Liver (tissue), 9 donors: Measurements from ENCODE around the gene TTI1. TPM values are rescaled to one million over a fixed set of nuclear protein-coding genes. Genes with fewer than 3 reads are reported as not detected.

Experiments used
- DNase-seq: peaks from one replicate; pipeline ENCODE4 v3.0.0-alpha.2; 2017; ENCODE audit warnings: low spot score
- H3K27ac ChIP-seq, 2 donors: one replicate each; pipeline ENCODE4 v1.7.0; 2013; ENCODE audit warnings: inconsistent platforms in 2 of 2, low read length in 2 of 2, control low read depth in 1 of 2, low read depth in 1 of 2, mild to moderate bottlenecking in 1 of 2
- H3K27me3 ChIP-seq, 4 donors: one replicate each; pipeline versions ENCODE4 v1.6.1 to v1.7.0; 2013; ENCODE audit warnings: low read length in 3 of 4, inconsistent platforms in 1 of 4, mild to moderate bottlenecking in 1 of 4, moderate library complexity in 1 of 4; ENCODE audit not compliant: control insufficient read depth in 4 of 4, insufficient read depth in 4 of 4
- H3K36me3 ChIP-seq, 4 donors: one replicate each; pipeline versions ENCODE4 v1.6.1 to v1.7.0; 2013; ENCODE audit warnings: low read length in 3 of 4, mild to moderate bottlenecking in 3 of 4, low read depth in 1 of 4, moderate library complexity in 1 of 4; ENCODE audit not compliant: control insufficient read depth in 4 of 4, insufficient read depth in 3 of 4
- H3K4me1 ChIP-seq, 4 donors: one replicate each; pipeline versions ENCODE4 v1.6.1 to v1.7.0; 2013; ENCODE audit warnings: low read length in 3 of 4, mild to moderate bottlenecking in 3 of 4, moderate library complexity in 1 of 4; ENCODE audit not compliant: control insufficient read depth in 4 of 4, insufficient read depth in 4 of 4
- H3K4me3 ChIP-seq, 3 donors: one replicate each; pipeline versions ENCODE4 v1.6.1 to v1.7.0; 2013; ENCODE audit warnings: low read length in 3 of 3, control low read depth in 1 of 3, low read depth in 1 of 3, mild to moderate bottlenecking in 1 of 3
- H3K9ac ChIP-seq, 2 donors: one replicate each; pipeline ENCODE4 v1.7.0; 2013; ENCODE audit warnings: low read length in 2 of 2, mild to moderate bottlenecking in 2 of 2, moderate library complexity in 2 of 2, control low read depth in 1 of 2, low read depth in 1 of 2
- H3K9me3 ChIP-seq, 4 donors: one replicate each; pipeline versions ENCODE4 v1.6.1 to v1.7.0; 2013; ENCODE audit warnings: low read length in 3 of 4; ENCODE audit not compliant: control insufficient read depth in 4 of 4
- EGR1 ChIP-seq, 2 donors: IDR thresholded peaks; 2 replicates each; pipeline ENCODE4 v1.6.1; 2016 to 2018; ENCODE audit warnings: antibody characterized with exemption in 2 of 2, low read depth in 2 of 2
- FOXA1 ChIP-seq: IDR thresholded peaks from 2 replicates; pipeline ENCODE4 v1.6.1; 2016; ENCODE audit warnings: antibody characterized with exemption
- FOXA2 ChIP-seq: IDR thresholded peaks from 2 replicates; pipeline ENCODE4 v1.6.1; 2016; ENCODE audit warnings: antibody characterized with exemption
- GABPA ChIP-seq, 2 donors: IDR thresholded peaks in 1 of 2; conservative IDR thresholded peaks in 1 of 2; 2 replicates each; pipeline ENCODE4 v1.6.1; 2016; ENCODE audit warnings: antibody characterized with exemption in 2 of 2, mild to moderate bottlenecking in 1 of 2, moderate library complexity in 1 of 2
- HNF4A ChIP-seq, 2 donors: conservative IDR thresholded peaks; 2 replicates each; pipeline ENCODE4 v1.6.1; 2016; ENCODE audit warnings: antibody characterized with exemption in 2 of 2, mild to moderate bottlenecking in 2 of 2
- HNF4G ChIP-seq: IDR thresholded peaks from 2 replicates; pipeline ENCODE4 v1.6.1; 2016; ENCODE audit warnings: antibody characterized with exemption
- JUND ChIP-seq, 2 donors: IDR thresholded peaks; 2 replicates each; pipeline ENCODE4 v1.6.1; 2016; ENCODE audit warnings: antibody characterized with exemption in 2 of 2
- NR2F2 ChIP-seq: IDR thresholded peaks from 2 replicates; pipeline ENCODE4 v1.6.1; 2016; ENCODE audit warnings: antibody characterized with exemption
- RAD21 ChIP-seq, 2 donors: IDR thresholded peaks; 2 replicates each; pipeline ENCODE4 v1.6.1; 2016; ENCODE audit warnings: antibody characterized with exemption in 2 of 2, mild to moderate bottlenecking in 2 of 2
- RXRA ChIP-seq, 2 donors: IDR thresholded peaks; 2 replicates each; pipeline ENCODE4 v1.6.1; 2017 to 2018; ENCODE audit warnings: antibody characterized with exemption in 2 of 2, mild to moderate bottlenecking in 1 of 2
- SP1 ChIP-seq: IDR thresholded peaks from 2 replicates; pipeline ENCODE4 v1.6.1; 2018; ENCODE audit warnings: antibody characterized with exemption, mild to moderate bottlenecking
- TAF1 ChIP-seq: conservative IDR thresholded peaks from 2 replicates; pipeline ENCODE4 v1.6.1; 2016; ENCODE audit warnings: antibody characterized with exemption, mild to moderate bottlenecking
- YY1 ChIP-seq: IDR thresholded peaks from 2 replicates; pipeline ENCODE4 v1.6.1; 2016; ENCODE audit warnings: antibody characterized with exemption, mild to moderate bottlenecking
- WGBS: extraction: QIAGEN DNeasy Blood & Tissue Kit; methylation state at CpG from one replicate; pipeline ENCODE4 v1.1.7; 2013; 5-methylcytosine and 5-hydroxymethylcytosine counted together
- polyA plus RNA-seq, 2 donors: library from polyadenylated mRNA; stranded (reverse) in 1 of 2; unstranded in 1 of 2; fragments of 200-250 nt in 1 of 2; fragments of >200 nt in 1 of 2; fragmentation: Nextera tagmentation in 1 of 2; extraction: Ambion mirVana in 1 of 2; gene quantifications; one replicate each; pipeline versions ENCODE4 v1.2.1 to v1.2.3, GENCODE V29; 2013 to 2015
- total RNA-seq, 2 donors: library from RNA; depleted of rRNA; stranded (reverse); fragments of >200 nt; gene quantifications; one replicate each; pipeline ENCODE4 v1.2.3, GENCODE V29; 2014
- TF ChIP-seq, protein P1 (sequence below): fragments of 150-350 bp; IDR thresholded peaks from 2 replicates; pipeline ENCODE4 v1.5.1; 2017; ENCODE audit warnings: improper control_type of control experiment, low read depth, low read length; ENCODE audit not compliant: missing input control
- TF ChIP-seq, protein P2 (sequence below): IDR thresholded peaks from 2 replicates; pipeline ENCODE4 v1.6.1; 2016; ENCODE audit warnings: antibody characterized with exemption
- TF ChIP-seq, protein P3 (sequence below): IDR thresholded peaks from 2 replicates; pipeline ENCODE4 v1.6.1; 2016; ENCODE audit warnings: antibody characterized with exemption
- TF ChIP-seq, protein P4 (sequence below): IDR thresholded peaks from 2 replicates; pipeline ENCODE4 v1.6.1; 2016; ENCODE audit warnings: antibody characterized with exemption, mild to moderate bottlenecking
- TF ChIP-seq, protein P5 (sequence below): IDR thresholded peaks from 2 replicates; pipeline ENCODE4 v1.6.1; 2016; ENCODE audit warnings: antibody characterized with exemption
- donor health status: healthy.
- donor health status: healthy.
- donor health status: healthy.
- donor health status: healthy.
- donor health status: healthy.

TTI1 gene
- total and polyA plus RNA-seq, 4 donors = 4.6 to 20.4 (median 11.3) TPM

DNA sequence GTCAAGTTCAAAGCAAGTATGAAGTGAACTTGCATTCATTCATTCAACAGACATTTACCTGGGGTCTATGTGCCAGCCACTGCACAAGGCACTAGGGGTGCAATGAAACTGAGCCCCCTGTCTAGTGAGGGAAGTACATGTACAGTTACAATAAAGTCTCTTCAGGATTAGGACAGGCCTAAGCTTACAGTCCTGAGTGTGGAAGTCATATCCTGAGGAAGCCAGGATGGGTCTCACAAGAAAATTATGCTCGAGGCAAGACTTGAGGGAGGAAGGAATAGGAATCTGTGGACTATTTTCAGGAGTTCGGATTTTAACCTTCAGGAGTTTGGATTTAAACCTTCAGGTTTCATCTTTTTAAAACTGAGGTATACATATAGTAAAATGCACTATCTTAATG, 19.4 kb downstream of the TTI1 start:
- WGBS = 85% methylated on average over 2 of the region's 2 CpGs
- Histone ChIP-seq H3K9me3 (no peaks in the 10 kb centered on the region), H3K27ac (no peak overlapping the region), H3K36me3 (peaks cover 12 to 55% (median 38%) of the 10 kb centered on the region in 4 donors), H3K4me1 (no peaks in the 10 kb centered on the region), H3K4me3 (no peak overlapping the region), H3K27me3 (no peaks in the 10 kb centered on the region), H3K9ac (no peak overlapping the region)
- no peak for DNase-seq
- TF ChIP-seq, protein P1, sequence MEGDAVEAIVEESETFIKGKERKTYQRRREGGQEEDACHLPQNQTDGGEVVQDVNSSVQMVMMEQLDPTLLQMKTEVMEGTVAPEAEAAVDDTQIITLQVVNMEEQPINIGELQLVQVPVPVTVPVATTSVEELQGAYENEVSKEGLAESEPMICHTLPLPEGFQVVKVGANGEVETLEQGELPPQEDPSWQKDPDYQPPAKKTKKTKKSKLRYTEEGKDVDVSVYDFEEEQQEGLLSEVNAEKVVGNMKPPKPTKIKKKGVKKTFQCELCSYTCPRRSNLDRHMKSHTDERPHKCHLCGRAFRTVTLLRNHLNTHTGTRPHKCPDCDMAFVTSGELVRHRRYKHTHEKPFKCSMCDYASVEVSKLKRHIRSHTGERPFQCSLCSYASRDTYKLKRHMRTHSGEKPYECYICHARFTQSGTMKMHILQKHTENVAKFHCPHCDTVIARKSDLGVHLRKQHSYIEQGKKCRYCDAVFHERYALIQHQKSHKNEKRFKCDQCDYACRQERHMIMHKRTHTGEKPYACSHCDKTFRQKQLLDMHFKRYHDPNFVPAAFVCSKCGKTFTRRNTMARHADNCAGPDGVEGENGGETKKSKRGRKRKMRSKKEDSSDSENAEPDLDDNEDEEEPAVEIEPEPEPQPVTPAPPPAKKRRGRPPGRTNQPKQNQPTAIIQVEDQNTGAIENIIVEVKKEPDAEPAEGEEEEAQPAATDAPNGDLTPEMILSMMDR = no peak
- TF ChIP-seq HNF4A (conservative IDR thresholded peaks at IDR 0.05) = no peak

DNA sequence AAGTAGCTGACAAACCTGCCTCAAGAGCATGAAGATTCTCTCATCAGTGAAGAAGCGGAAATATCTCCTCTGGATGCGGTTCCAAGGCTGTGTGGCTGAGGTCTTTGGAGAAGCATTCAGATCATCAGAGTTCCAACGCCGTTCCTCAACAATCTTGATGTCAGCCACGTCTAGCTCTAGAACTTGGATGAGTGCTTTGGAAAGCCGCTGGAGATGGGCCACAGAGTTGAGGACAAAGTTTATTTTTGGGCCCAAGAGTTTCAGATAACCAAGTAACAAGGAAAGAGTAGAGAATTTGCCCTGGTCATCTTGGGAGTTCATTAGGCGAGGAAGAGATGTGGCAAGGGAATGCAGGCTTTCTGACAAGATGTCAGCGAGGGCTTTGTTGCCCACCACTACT, 20.9 kb downstream of the TTI1 start:
- no peak for TF ChIP-seq SP1
- TF ChIP-seq, protein P1 = no peak
- TF ChIP-seq, protein P2, sequence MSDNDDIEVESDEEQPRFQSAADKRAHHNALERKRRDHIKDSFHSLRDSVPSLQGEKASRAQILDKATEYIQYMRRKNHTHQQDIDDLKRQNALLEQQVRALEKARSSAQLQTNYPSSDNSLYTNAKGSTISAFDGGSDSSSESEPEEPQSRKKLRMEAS = no peak
- no peak for TF ChIP-seq GABPA (IDR thresholded peaks at IDR 0.05 in 1 of 2, conservative IDR thresholded peaks at IDR 0.05 in 1 of 2)
- TF ChIP-seq HNF4A (conservative IDR thresholded peaks at IDR 0.05) = no peak
- no peak for TF ChIP-seq RXRA (IDR thresholded peaks at IDR 0.05)
- TF ChIP-seq YY1 = no peak
- TF ChIP-seq, protein P3, sequence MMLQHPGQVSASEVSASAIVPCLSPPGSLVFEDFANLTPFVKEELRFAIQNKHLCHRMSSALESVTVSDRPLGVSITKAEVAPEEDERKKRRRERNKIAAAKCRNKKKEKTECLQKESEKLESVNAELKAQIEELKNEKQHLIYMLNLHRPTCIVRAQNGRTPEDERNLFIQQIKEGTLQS = no peak
- TF ChIP-seq RAD21 (IDR thresholded peaks at IDR 0.05) = no peak
- TF ChIP-seq HNF4G = no peak
- TF ChIP-seq, protein P4, sequence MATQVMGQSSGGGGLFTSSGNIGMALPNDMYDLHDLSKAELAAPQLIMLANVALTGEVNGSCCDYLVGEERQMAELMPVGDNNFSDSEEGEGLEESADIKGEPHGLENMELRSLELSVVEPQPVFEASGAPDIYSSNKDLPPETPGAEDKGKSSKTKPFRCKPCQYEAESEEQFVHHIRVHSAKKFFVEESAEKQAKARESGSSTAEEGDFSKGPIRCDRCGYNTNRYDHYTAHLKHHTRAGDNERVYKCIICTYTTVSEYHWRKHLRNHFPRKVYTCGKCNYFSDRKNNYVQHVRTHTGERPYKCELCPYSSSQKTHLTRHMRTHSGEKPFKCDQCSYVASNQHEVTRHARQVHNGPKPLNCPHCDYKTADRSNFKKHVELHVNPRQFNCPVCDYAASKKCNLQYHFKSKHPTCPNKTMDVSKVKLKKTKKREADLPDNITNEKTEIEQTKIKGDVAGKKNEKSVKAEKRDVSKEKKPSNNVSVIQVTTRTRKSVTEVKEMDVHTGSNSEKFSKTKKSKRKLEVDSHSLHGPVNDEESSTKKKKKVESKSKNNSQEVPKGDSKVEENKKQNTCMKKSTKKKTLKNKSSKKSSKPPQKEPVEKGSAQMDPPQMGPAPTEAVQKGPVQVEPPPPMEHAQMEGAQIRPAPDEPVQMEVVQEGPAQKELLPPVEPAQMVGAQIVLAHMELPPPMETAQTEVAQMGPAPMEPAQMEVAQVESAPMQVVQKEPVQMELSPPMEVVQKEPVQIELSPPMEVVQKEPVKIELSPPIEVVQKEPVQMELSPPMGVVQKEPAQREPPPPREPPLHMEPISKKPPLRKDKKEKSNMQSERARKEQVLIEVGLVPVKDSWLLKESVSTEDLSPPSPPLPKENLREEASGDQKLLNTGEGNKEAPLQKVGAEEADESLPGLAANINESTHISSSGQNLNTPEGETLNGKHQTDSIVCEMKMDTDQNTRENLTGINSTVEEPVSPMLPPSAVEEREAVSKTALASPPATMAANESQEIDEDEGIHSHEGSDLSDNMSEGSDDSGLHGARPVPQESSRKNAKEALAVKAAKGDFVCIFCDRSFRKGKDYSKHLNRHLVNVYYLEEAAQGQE = no peak
- no peak for TF ChIP-seq FOXA1
- TF ChIP-seq, protein P5, sequence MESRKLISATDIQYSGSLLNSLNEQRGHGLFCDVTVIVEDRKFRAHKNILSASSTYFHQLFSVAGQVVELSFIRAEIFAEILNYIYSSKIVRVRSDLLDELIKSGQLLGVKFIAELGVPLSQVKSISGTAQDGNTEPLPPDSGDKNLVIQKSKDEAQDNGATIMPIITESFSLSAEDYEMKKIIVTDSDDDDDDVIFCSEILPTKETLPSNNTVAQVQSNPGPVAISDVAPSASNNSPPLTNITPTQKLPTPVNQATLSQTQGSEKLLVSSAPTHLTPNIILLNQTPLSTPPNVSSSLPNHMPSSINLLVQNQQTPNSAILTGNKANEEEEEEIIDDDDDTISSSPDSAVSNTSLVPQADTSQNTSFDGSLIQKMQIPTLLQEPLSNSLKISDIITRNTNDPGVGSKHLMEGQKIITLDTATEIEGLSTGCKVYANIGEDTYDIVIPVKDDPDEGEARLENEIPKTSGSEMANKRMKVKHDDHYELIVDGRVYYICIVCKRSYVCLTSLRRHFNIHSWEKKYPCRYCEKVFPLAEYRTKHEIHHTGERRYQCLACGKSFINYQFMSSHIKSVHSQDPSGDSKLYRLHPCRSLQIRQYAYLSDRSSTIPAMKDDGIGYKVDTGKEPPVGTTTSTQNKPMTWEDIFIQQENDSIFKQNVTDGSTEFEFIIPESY = no peak
- TF ChIP-seq JUND (IDR thresholded peaks at IDR 0.05) = no peak
- no peak for TF ChIP-seq FOXA2
- no peak for TF ChIP-seq NR2F2
- TF ChIP-seq TAF1 = no peak
- no peak for TF ChIP-seq EGR1 (IDR thresholded peaks at IDR 0.05; ENCODE audit: low read depth in 2 of 2)
- H3K27ac ChIP-seq = no peak overlapping the region
- H3K9me3 ChIP-seq = no peaks in the 10 kb centered on the region
- WGBS = 97% methylated on average over 8 of the region's 8 CpGs
- H3K4me3 ChIP-seq = no peak overlapping the region
- no peak for DNase-seq
- no peaks in the 10 kb centered on the region for H3K4me1 ChIP-seq
- H3K9ac ChIP-seq = no peak overlapping the region
- H3K27me3 ChIP-seq = no peaks in the 10 kb centered on the region
- H3K36me3 ChIP-seq = peaks cover 7 to 41% (median 30%) of the 10 kb centered on the region in 4 donors
